ENCODE results near the gene WDR76.
A peak's percentile ranks its signal among the peaks of the same experiment; 100 is the strongest.

WDR76 gene

DNA sequence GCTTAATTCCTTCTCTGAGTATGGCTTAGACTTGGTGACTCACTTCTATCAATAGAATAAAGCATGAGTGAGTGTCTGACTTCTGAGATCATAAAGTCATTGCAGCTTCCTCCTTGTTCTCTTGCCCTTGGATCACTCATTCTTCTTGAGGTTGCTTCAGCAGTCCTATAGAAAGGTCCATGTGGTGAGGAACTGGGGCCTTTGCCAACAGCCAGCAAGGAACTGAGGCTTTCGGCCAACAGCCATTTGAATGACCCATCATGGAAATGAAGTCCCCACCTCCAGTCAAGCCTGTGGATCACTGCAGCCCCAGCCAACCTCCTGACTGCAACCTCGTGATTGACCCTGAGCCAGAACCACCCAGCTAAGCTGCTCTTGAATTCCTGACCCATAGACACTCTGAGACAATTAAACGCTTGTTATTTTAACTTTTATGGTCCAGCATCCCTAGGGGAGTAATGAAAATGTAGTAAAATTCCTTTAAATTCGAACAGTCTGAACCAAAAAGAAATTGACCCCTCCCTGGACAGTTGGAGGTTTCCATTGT is 84.5 kb downstream of the WDR76 start:
- ATAC-seq (no peak), DNase-seq (no peak)
- H3K9me3 Mint-ChIP-seq: no peaks in the 10 kb centered on the region
- peaks cover 7% of the 10 kb centered on the region for H3K4me1 Mint-ChIP-seq
- H3K4me3 Mint-ChIP-seq: no peak overlapping the region
- no peaks in the 10 kb centered on the region for H3K27me3 Mint-ChIP-seq
- peak overlapping the region in 1 of 2 donors; percentile 17 for H3K27ac Mint-ChIP-seq

GRCh38 chr15:43912208-43912607 is 85.4 kb downstream of the WDR76 start:
- no peak overlapping the region for H3K27ac Mint-ChIP-seq
- H3K4me1 Mint-ChIP-seq: peaks cover 7% of the 10 kb centered on the region
- H3K9me3 Mint-ChIP-seq: no peaks in the 10 kb centered on the region
- no peaks in the 10 kb centered on the region for H3K27me3 Mint-ChIP-seq
- ATAC-seq: no peak
- DNase-seq: no peak
- H3K4me3 Mint-ChIP-seq: no peak overlapping the region

GRCh38 chr15:43913026-43913780 is 86.4 kb downstream of the WDR76 start:
- Mint-ChIP-seq H3K4me1 (peaks cover 7% of the 10 kb centered on the region), H3K4me3 (no peak overlapping the region), H3K27ac (no peak overlapping the region), H3K9me3 (no peaks in the 10 kb centered on the region), H3K27me3 (no peaks in the 10 kb centered on the region)
- ATAC-seq (peak; percentile 50), DNase-seq (no peak)

DNA sequence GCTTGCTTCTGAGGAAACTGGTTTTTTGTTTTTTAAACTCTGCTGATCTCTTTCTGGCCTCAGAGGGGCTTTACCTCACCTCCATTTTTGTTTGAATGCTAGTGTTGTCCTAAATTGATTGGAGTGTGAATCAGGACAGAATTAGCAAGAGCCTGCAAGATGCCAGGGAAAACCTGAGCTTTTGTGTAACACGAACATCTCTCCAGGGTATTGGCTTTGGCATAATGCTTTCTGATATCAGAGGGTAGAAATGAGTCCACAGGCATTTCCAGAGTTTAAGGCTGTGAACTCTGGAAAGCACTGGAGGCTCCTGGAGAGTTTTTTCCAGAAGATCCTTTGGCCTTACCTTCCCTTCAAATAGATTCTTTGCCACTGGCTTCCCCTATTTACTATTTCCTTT is 87.1 kb downstream of the WDR76 start:
- peaks cover 7% of the 10 kb centered on the region for H3K4me1 Mint-ChIP-seq
- H3K4me3 Mint-ChIP-seq: no peak overlapping the region
- no peaks in the 10 kb centered on the region for H3K27me3 Mint-ChIP-seq
- no peak overlapping the region for H3K27ac Mint-ChIP-seq
- H3K9me3 Mint-ChIP-seq: no peaks in the 10 kb centered on the region
- DNase-seq: no peak
- ATAC-seq: no peak

DNA sequence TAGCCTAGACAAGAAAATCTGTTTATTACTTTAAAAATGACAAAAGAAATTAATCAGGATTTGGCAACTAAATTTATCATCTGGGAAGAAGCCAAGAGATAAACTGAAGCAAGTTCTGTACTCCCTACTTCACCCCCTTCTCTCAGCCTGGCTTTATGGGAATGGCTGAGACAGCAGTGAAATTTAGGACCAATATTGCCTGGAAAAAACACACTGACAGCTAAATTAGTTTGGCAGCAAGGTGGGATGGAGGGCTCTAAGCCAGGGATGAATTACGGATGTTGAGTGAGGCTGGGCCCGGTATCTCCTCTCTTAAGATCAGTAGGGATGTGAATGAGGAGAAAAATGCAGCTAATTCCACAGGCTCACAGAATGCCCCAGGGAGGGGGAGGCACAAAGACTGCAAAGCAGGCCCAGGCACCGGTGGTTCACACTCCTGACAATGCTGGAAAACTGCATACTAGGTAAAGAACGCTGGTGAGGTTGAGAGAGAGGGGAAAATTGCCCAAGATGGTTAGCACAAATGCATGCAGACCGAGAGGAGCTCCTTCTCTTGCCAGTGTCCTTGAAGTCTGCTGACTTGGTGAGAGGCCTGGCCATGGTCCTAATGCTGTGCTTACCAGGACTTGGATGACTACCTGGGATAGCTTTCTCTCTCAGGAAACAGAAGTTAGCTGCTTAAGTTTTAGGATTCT is 89.0 kb downstream of the WDR76 start:
- H3K9me3 Mint-ChIP-seq: no peaks in the 10 kb centered on the region
- no peak overlapping the region for H3K27ac Mint-ChIP-seq

GRCh38 chr15:43916326-43916660 is 89.5 kb downstream of the WDR76 start:
- Mint-ChIP-seq H3K4me3 (no peak overlapping the region), H3K9me3 (no peaks in the 10 kb centered on the region), H3K4me1 (peaks cover 7% of the 10 kb centered on the region), H3K27ac (no peak overlapping the region), H3K27me3 (no peaks in the 10 kb centered on the region)
- ATAC-seq: no peak
- no peak for DNase-seq

More for the DNA sequence above, 89.0 kb downstream of the WDR76 start:
- no peak for DNase-seq
- H3K4me1 Mint-ChIP-seq: peaks cover 7% of the 10 kb centered on the region
- H3K27me3 Mint-ChIP-seq: no peaks in the 10 kb centered on the region
- no peak overlapping the region for H3K4me3 Mint-ChIP-seq
- no peak for ATAC-seq
